Fibroblast of lung (primary cell): ENCODE measurements around the gene MPC1. TPM values are rescaled to one million over a fixed set of nuclear protein-coding genes. Genes with fewer than 3 reads are reported as not detected.

Experiments used
- DNase-seq, 2 donors: peaks; one replicate each; pipeline versions ENCODE4 v3.0.0 to v3.0.0-alpha.2; 2010; ENCODE audit warnings: low read depth in 2 of 2
- H2AFZ ChIP-seq: 2 replicates; pipeline ENCODE4 v1.5.1; 2012; ENCODE audit warnings: low read length, control low read depth, inconsistent platforms
- H3K27ac ChIP-seq: 2 replicates; pipeline ENCODE4 v1.5.1; 2011; ENCODE audit warnings: low read length, control low read depth; ENCODE audit not compliant: insufficient read depth
- H3K27me3 ChIP-seq: 2 replicates; pipeline ENCODE4 v1.5.1; 2011; ENCODE audit warnings: mild to moderate bottlenecking, low read length; ENCODE audit not compliant: control insufficient read depth, insufficient read depth
- H3K36me3 ChIP-seq: 2 replicates; pipeline ENCODE4 v1.5.1; 2011; ENCODE audit warnings: low read length; ENCODE audit not compliant: control insufficient read depth, insufficient read depth
- H3K4me1 ChIP-seq: 2 replicates; pipeline ENCODE4 v1.5.1; 2011; ENCODE audit warnings: low read length; ENCODE audit not compliant: control insufficient read depth, insufficient read depth; ENCODE audit errors: extremely low read depth
- H3K4me2 ChIP-seq: 2 replicates; pipeline ENCODE4 v1.5.1; 2011; ENCODE audit warnings: low read length, control low read depth; ENCODE audit not compliant: insufficient read depth; ENCODE audit errors: extremely low read depth
- H3K4me3 ChIP-seq, 4 experiments: fragments of 200-600 bp in 1 of 4; sonication (generic) in 1 of 4; replicated peaks in 1 of 4; 2 replicates each; pipeline ENCODE4 v1.5.1; 2011 to 2016; ENCODE audit warnings: low read length in 4 of 4, low read depth in 3 of 4, mild to moderate bottlenecking in 3 of 4, control low read depth in 2 of 4, inconsistent platforms in 1 of 4, mixed read lengths in 1 of 4; ENCODE audit not compliant: insufficient read depth in 1 of 4; ENCODE audit errors: control extremely low read depth in 1 of 4
- H3K79me2 ChIP-seq: 2 replicates; pipeline ENCODE4 v1.5.1; 2012; ENCODE audit warnings: mild to moderate bottlenecking, low read length, inconsistent platforms; ENCODE audit not compliant: control insufficient read depth, insufficient read depth
- H3K9ac ChIP-seq: 2 replicates; pipeline ENCODE4 v1.5.1; 2011; ENCODE audit warnings: mild to moderate bottlenecking, low read length, control low read depth; ENCODE audit not compliant: insufficient read depth
- H3K9me3 ChIP-seq: 2 replicates; pipeline ENCODE4 v1.5.1; 2012; ENCODE audit warnings: low read depth, low read length; ENCODE audit not compliant: control insufficient read depth, insufficient read depth
- H4K20me1 ChIP-seq: 2 replicates; pipeline ENCODE4 v1.5.1; 2011; ENCODE audit warnings: low read length; ENCODE audit not compliant: control insufficient read depth, insufficient read depth; ENCODE audit errors: extremely low read depth
- EZH2 ChIP-seq: IDR thresholded peaks from 2 replicates; pipeline ENCODE4 v1.5.1; 2012; ENCODE audit warnings: low read length, control low read depth, mild to moderate bottlenecking; ENCODE audit errors: missing control alignments
- polyA plus RNA-seq, 2 donors: library from polyadenylated mRNA; depleted of rRNA in 1 of 2; stranded (reverse) in 1 of 2; unstranded in 1 of 2; fragments of >200 nt; gene quantifications; 2 replicates each; pipeline ENCODE4 v1.2.1, GENCODE V29; 2011 to 2012; ENCODE audit warnings: missing spikeins in 1 of 2
- total RNA-seq: library from RNA; depleted of rRNA; stranded (reverse); fragments of >200 nt; gene quantifications from 2 replicates; pipeline ENCODE4 v1.2.1, GENCODE V29; 2014
- TF ChIP-seq, protein P1 (sequence below), 2 donors: IDR thresholded peaks in 1 of 2; conservative IDR thresholded peaks in 1 of 2; 1 replicate in 1 of 2; 2 replicates in 1 of 2; pipeline ENCODE4 v1.5.1; 2011 to 2012; ENCODE audit warnings: low read length in 2 of 2, control low read depth in 1 of 2, inconsistent platforms in 1 of 2, low read depth in 1 of 2, mild to moderate bottlenecking in 1 of 2

Gene MPC1
- total and polyA plus RNA-seq, 2 donors (not counting 1 experiment from before 2014, with no cell fraction given) = 19.3 to 28.7 TPM

DNA sequence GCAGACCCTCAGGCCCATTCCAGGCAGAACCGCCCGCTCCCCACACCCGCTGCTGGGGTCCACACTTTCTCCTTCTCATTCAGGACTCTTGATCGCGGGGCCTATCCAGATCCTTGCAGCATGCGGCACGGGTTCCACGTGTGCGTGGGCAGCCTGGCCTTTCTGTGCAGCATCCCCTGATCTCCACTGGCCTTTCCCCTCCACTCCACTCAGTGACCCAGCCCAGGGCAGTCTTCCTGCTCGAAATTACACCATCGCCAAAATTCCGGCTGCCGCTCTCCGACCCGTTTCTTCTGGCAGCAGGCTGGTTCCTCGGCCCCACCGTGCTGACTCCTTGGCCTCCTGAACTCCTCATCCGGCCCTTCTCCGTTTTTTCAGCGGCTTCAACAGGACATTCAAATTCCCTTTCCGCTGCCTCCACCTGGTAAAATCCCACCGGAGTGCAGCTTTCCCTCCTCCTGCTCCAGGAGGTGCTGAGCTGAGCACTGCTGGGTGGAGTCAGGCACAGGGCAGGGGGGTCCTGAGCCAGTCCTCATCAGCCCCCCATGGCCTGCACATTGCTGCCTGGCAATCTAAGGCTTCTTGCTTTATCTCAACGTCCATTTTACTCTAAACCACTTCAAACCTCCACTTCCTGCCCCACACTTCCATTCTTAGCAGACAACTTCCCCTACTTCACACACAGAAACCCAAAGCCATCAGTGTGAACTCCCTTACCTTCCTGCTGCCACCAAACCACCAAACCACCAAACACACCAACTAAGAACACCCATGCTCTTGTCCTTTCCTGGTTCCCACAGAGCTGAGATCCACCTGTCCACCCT lies 49.4 kb downstream of the MPC1 start:
- Histone ChIP-seq H4K20me1 (no peaks in the 10 kb centered on the region), H3K36me3 (no peaks in the 10 kb centered on the region), H3K79me2 (peaks cover 52% of the 10 kb centered on the region), H3K4me3 (no peak overlapping the region), H3K9ac (no peak overlapping the region), H3K4me2 (no peak overlapping the region), H3K9me3 (no peaks in the 10 kb centered on the region), H2AFZ (no peak overlapping the region), H3K4me1 (no peaks in the 10 kb centered on the region), H3K27ac (no peak overlapping the region), H3K27me3 (no peaks in the 10 kb centered on the region)
- no peak for DNase-seq
- TF ChIP-seq, protein P1, sequence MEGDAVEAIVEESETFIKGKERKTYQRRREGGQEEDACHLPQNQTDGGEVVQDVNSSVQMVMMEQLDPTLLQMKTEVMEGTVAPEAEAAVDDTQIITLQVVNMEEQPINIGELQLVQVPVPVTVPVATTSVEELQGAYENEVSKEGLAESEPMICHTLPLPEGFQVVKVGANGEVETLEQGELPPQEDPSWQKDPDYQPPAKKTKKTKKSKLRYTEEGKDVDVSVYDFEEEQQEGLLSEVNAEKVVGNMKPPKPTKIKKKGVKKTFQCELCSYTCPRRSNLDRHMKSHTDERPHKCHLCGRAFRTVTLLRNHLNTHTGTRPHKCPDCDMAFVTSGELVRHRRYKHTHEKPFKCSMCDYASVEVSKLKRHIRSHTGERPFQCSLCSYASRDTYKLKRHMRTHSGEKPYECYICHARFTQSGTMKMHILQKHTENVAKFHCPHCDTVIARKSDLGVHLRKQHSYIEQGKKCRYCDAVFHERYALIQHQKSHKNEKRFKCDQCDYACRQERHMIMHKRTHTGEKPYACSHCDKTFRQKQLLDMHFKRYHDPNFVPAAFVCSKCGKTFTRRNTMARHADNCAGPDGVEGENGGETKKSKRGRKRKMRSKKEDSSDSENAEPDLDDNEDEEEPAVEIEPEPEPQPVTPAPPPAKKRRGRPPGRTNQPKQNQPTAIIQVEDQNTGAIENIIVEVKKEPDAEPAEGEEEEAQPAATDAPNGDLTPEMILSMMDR (conservative IDR thresholded peaks at IDR 0.05 in 1 of 2, IDR thresholded peaks at IDR 0.05 in 1 of 2; ENCODE audit: low read depth in 1 of 2, low read length in 2 of 2) = no peak
- TF ChIP-seq EZH2 = no peak

DNA sequence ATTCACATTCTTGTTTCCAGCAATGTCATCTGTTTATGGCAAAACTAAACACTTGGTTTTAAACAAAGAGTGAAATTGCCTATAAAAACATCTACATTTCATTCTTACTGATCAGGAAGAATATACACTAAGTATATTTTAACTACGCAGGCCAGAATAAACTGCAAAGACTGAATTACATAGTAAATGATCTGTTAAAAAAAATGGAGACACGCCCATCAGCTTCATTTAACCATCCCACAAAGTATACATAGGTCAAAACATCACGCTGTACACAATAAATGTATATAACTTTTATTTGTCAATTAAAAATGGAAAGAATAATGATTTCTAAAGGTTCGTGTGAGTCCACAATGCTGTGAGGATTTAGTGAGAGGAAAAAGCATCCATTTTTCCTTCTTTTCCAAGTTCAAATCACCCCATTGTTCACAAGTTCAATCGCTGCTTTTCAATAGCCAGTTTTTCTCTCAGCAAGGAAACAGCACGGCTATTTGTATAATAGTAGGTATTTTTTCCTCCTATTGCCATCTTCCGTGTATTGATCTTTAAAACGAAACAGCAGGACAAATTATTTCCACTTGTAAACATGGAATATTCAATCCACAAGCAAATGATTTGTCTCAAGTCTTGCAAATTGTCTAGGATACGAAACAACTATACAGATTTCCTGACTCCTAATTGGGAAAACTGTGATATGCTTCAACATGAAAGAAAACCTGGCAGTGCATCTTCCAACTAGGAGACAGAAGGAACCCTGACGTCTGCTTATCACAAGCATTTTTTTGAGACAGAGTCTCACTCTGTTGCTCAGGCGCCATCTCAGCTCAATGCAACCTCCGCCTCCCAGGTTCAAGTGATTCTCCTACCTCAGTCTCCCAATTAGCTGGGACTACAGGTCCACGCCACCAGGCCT lies 51.0 kb downstream of the MPC1 start:
- no peaks in the 10 kb centered on the region for H3K4me1 ChIP-seq
- H4K20me1 ChIP-seq = no peaks in the 10 kb centered on the region
- H3K9ac ChIP-seq = no peak overlapping the region
- H3K79me2 ChIP-seq = peaks cover 41% of the 10 kb centered on the region
- no peaks in the 10 kb centered on the region for H3K9me3 ChIP-seq
- no peaks in the 10 kb centered on the region for H3K27me3 ChIP-seq
- no peak overlapping the region for H3K27ac ChIP-seq
- peaks cover 2% of the 10 kb centered on the region for H3K36me3 ChIP-seq
- no peak overlapping the region for H3K4me3 ChIP-seq
- H3K4me2 ChIP-seq = no peak overlapping the region
- DNase-seq = no peak
- TF ChIP-seq EZH2 = no peak
- TF ChIP-seq, protein P1 (conservative IDR thresholded peaks at IDR 0.05 in 1 of 2, IDR thresholded peaks at IDR 0.05 in 1 of 2; ENCODE audit: low read depth in 1 of 2, low read length in 2 of 2) = no peak
- no peak overlapping the region for H2AFZ ChIP-seq

GRCh38 chr6:166330612-166331011 lies 52.1 kb downstream of the MPC1 start:
- Histone ChIP-seq H3K27me3 (no peaks in the 10 kb centered on the region), H3K9me3 (no peaks in the 10 kb centered on the region), H3K27ac (no peak overlapping the region), H3K36me3 (peaks cover 4% of the 10 kb centered on the region), H3K4me3 (no peak overlapping the region), H3K4me1 (no peaks in the 10 kb centered on the region), H3K79me2 (peaks cover 36% of the 10 kb centered on the region), H2AFZ (no peak overlapping the region), H3K4me2 (no peak overlapping the region), H3K9ac (no peak overlapping the region), H4K20me1 (no peaks in the 10 kb centered on the region)
- TF ChIP-seq, protein P1 (conservative IDR thresholded peaks at IDR 0.05 in 1 of 2, IDR thresholded peaks at IDR 0.05 in 1 of 2; ENCODE audit: low read depth in 1 of 2, low read length in 2 of 2) = peak in 1 of 2 donors; percentile 14
- no peak for TF ChIP-seq EZH2
- DNase-seq = peak; percentile 26 to 42
